GM18909 (cell line): ENCODE measurements around the gene CAMK2A.
"Not testable (repeated sequence)": the region's sequence is repeated elsewhere in the genome, so short reads cannot be mapped to it uniquely, and the experiment has no call there.

Experiments
- ATAC-seq: cut with Tn5 transposase; IDR thresholded peaks from one replicate; pipeline ENCODE4 v1.9.1; 2021; ENCODE audit warnings: mild to moderate bottlenecking; ENCODE audit not compliant: unreplicated experiment, poor library complexity

CAMK2A gene

GRCh38 chr5:150242251-150242894, 47.2 kb downstream of the CAMK2A start:
- no peak for ATAC-seq

DNA sequence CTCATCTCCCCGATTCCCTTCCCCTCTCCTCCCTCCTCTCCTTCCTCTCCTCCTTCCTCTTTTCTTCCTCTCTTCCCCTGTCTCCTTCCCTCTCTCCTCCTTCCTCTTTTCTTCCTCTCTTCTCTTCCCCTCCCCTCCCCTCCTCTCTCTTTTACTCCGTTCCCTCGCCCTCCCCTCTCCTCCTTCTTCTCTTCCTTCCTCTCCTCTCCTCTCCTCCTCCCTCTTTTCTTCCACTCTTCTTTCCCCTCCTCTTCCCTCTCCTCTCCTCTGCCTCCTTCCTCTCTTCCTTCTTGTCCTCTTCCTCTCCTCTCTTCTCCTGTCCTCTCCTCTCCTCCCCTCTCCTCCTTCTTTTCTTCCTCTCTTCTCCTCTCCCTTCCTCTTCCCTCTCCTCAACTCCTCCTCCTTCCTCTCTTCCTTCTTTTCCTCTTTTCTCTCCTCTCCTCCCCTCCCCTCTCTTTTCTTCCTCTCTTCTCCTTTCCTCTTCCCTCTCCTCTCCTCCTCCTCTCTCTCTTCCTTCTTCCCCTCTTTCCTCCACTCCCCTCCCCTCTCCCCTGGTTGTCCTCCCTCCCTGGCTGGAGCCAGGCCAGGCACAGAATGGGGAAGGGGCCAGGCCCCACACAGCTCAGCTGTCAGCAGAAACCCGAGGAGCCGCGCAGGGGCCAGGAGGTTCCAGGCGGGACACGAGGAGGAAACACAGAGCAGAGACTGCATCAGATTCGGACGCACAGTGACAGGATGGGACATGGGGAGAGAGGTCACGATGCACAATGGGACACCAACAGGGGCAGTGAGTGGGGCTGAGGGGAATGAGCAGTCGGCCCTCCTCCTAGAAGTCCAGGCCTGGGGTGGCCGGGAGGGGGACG, 48.0 kb downstream of the CAMK2A start:
- ATAC-seq = no peak

DNA sequence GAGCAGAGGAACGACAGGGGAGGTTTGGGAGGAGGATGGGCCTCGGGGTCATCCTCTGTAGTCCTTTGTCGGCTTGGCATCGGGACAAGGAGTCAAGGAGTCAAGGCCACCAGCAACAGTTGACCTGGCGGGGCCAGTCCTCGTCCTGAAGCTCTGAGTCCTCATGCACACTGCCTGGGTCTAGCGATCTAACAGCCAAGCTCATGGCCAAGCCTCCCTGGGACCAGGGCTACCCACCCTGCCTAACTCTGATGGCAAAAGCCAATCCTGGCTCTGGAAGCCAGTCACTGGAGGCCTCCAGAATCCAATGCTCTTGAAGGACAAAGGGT, 49.8 kb downstream of the CAMK2A start:
- no peak for ATAC-seq

- ATAC-seq = no peak
These were observed 50.3 kb downstream of the CAMK2A start for GRCh38 chr5:150239099-150239793.

DNA sequence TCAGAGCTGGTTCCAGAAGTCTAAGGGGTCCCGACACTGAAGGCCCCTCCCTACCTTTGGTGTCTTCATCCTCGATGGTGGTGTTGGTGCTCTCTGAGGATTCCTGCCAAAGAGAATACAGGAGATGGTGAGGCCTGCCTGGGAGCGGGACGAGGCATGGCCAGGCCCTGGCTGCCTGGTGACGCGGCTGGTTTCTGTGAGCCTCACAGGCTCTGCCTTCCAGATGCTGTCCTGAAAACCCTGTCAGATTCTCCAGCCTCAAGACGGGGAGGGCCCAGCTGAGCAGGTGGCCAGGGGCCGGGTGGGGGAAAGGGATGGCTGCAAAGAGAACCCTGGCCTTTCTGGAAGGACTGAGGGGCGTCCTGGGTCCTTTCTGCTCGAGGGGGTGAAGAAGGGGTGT, 50.9 kb downstream of the CAMK2A start:
- ATAC-seq = no peak

GRCh38 chr5:150236981-150237754, 52.4 kb downstream of the CAMK2A start:
- no peak for ATAC-seq

DNA sequence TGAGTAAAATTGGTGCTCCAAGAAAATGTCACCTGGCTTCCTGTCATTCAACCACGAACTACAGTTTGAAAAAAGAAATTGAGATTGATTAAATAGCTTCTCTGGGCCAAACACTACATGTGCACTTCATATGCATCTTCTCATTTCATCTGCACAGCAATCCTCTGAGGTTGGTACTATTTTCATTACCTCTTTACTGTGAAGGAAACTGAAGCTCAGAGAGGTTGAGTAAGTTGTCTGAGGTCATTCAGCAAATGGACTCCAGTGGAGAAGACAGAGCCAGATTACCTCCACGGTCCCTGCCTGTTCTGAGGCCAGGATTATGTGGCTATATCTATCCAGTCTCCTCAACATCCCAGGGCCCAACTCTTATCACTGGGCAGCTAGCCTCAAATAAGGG, 53.3 kb downstream of the CAMK2A start:
- no peak for ATAC-seq

- no peak for ATAC-seq
These were observed 54.1 kb downstream of the CAMK2A start for GRCh38 chr5:150235500-150235854.

DNA sequence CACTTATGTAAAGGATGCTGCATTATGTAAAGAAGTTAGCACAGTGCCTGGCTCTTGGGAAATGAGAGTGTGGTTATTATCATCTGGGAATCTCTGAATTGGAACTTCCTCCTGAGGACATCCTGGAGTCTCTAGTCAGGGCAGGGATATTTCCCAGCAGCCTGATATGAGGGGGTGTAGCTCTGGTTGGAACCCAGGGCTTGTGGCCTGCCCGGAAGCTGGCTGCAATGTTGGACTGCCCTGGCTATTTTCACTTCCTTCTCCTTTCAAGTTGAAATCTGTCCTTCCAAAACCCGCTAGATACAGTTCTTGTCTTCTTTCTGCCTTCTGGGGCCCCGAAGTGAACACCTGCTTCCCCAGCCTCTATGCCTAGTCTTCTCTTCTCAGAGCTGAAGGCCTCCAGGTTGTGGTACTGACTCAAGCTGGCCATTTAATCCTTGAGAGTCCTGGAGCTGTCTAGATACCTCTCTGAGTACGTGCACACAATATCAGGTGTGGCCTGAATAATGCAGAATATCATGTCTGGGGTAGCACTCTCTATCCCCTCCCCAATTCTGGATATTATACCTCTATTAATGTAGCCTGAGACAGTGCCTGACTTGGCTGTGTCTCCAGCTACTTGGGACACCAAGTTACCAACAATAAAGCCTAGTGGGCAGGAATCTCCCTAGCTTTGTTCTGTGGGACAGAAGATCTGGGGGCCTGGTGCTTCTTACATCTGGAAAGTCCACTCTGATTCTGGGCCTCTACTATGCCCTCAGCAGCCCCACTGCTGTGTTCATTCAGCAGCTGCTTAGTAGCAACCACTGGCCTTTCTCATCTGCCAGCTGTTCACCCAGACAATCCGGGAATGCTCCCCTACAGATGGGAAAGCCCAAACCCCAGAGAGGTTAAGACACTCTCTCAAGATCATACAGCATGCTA, 54.7 kb downstream of the CAMK2A start:
- ATAC-seq = no peak

GRCh38 chr5:150233706-150234105, 55.9 kb downstream of the CAMK2A start:
- ATAC-seq = not testable (repeated sequence)

- ATAC-seq = no peak
These were observed 58.7 kb downstream of the CAMK2A start for GRCh38 chr5:150230842-150231241.

DNA sequence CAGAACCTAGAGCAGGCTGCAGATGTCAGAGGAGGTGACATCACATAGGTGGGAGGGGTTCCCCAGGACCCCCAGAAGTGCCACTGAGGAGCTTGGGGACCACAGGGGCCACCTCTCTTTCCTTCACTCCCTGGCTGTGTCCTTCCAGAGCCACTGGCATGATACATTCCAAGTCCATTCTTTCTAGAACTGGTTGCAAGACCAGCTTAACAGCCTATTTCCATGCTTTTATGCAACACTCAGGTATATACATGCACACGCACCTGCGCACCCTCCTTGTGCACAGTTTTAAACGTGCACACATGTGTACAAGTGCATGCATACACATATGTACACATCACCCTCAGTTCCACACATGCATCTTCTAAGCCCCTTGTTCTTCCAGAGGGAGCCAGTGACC, 60.0 kb downstream of the CAMK2A start:
- no peak for ATAC-seq

- no peak for ATAC-seq
These were observed 61.8 kb downstream of the CAMK2A start for GRCh38 chr5:150227606-150228273.

DNA sequence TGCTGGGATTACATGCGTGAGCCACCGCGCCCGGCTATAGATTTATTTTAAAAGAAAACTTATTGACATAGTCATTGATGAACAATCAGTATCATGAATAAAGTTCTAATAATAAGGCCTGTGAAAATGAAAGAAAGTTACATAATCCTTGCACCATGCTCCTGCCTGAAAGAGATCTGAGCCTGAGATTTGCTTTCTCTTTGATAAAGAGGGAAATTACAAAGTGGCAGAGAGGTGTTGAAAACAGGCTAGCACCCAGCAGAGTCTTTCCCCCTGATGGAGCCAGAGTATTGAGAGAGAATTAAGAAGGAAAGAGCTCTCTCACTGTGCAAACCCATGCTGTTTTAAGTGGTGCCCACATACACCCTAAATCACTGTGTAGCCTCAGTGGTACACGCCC, 62.5 kb downstream of the CAMK2A start:
- ATAC-seq = no peak

- ATAC-seq = no peak
These were observed 65.0 kb downstream of the CAMK2A start for GRCh38 chr5:150224483-150225027.

- no peak for ATAC-seq
These were observed 66.1 kb downstream of the CAMK2A start for GRCh38 chr5:150223474-150223873.

- ATAC-seq = no peak
These were observed 66.7 kb downstream of the CAMK2A start for GRCh38 chr5:150222906-150223305.

GRCh38 chr5:150221471-150221870, 68.1 kb downstream of the CAMK2A start:
- ATAC-seq = no peak

- ATAC-seq = no peak
These were observed 69.7 kb downstream of the CAMK2A start for GRCh38 chr5:150219861-150220260.
